ENCODE results near the gene RPS27A.

GRCh38 chr2:55231546-55232083 lies 873 bp upstream of the RPS27A start:
- TF ChIP-seq, protein P1, sequence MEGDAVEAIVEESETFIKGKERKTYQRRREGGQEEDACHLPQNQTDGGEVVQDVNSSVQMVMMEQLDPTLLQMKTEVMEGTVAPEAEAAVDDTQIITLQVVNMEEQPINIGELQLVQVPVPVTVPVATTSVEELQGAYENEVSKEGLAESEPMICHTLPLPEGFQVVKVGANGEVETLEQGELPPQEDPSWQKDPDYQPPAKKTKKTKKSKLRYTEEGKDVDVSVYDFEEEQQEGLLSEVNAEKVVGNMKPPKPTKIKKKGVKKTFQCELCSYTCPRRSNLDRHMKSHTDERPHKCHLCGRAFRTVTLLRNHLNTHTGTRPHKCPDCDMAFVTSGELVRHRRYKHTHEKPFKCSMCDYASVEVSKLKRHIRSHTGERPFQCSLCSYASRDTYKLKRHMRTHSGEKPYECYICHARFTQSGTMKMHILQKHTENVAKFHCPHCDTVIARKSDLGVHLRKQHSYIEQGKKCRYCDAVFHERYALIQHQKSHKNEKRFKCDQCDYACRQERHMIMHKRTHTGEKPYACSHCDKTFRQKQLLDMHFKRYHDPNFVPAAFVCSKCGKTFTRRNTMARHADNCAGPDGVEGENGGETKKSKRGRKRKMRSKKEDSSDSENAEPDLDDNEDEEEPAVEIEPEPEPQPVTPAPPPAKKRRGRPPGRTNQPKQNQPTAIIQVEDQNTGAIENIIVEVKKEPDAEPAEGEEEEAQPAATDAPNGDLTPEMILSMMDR (IDR thresholded peaks at IDR 0.05): no peak
- no peak for TF ChIP-seq EZH2 (IDR thresholded peaks at IDR 0.05; ENCODE audit: borderline replicate concordance, insufficient read depth, low read depth, low read length, poor library complexity, severe bottlenecking)
